Activated CD4-positive, alpha-beta T cell treated with anti-CD3 and anti-CD28 coated beads for 4 hours (primary cell): ENCODE results near the gene NANOS2.
A peak's percentile ranks its signal among the peaks of the same experiment; 100 is the strongest.

Experiments
- DNase-seq, 2 donors: peaks; one replicate each; pipeline ENCODE4 v3.0.0-alpha.2; 2020

Gene NANOS2

DNA sequence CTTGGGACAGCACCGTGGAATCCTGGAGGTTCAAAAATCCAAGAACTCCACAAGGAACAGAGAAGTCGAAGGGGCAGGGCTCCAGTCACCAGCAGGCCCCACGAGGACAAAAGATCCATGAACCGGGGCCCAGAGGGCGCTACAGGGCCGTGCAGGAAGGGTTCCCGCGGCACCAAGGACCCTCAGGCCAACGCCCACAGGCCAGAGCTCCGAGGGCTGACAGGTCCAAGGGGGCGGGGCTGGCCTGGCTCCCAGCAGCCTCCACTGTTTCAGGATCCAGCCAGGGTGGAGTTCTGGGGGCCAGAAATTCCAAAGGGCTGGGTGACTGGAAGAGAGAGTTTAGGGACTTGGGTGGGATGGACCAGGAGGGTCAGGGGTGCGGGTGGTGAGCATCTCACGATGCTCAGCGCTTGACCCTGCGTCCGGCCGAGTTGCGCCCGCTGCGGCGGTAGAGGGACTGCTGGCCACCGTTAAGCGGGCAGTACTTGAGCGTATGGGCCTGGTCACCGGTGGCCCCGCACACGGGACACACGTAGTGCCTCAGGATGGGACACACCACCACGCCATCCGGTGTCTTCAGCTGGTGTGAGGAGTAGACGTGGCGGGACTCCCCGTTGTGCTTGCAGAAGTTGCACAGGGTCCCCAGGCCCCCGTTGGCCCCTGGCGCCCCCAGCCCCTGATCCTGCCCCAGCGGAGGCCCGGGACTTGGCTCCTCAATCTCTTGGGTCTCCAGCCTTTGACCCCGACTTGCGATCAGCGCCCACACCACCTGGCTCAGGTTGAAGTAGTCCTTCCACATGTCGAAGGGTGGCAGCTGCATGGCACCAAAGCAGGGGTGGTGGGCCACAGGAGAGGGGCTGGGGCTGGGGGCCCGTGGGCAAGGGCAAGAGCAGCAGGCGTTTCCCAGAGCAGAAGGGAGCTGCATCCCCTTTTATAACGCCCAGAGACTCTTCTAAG lies at the start of gene NANOS2:
Gene NANOS2 (minus strand): TSS at position 905 of the 957 bp plus-strand sequence. CDS start 85 bp downstream, at position 820.
- no peak for DNase-seq

- no peak for DNase-seq
Observed at GRCh38 chr19:45962021-45962420, 47.4 kb upstream of the NANOS2 start.

- no peak for DNase-seq
Observed at GRCh38 chr19:45960595-45961235, 46.1 kb upstream of the NANOS2 start.

DNA sequence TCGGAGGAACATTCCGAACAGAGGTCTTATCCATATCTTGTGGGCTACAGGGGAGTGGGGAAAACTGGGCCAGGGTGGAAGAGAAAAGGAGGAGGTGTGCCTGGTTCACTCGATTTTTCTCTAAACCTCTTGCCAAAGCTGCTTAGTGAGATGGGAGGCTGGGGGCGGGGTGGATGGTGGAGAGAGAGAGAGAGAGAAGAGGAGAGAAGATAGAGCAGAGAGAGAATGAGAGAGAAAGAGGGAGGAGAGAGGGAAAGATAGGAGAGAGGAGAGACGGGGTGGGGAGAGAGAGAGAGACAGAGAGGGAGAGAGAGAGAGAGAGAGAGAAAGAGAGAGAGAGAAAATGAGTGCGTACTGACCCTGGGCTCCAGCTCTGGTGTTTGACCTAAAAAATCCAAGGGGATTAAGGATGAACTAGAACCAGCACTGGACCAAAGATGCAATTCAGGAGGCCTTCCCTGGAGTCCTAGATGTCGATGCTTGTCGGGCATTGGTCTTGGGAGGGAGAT lies 45.0 kb upstream of the NANOS2 start:
- DNase-seq: no peak

DNA sequence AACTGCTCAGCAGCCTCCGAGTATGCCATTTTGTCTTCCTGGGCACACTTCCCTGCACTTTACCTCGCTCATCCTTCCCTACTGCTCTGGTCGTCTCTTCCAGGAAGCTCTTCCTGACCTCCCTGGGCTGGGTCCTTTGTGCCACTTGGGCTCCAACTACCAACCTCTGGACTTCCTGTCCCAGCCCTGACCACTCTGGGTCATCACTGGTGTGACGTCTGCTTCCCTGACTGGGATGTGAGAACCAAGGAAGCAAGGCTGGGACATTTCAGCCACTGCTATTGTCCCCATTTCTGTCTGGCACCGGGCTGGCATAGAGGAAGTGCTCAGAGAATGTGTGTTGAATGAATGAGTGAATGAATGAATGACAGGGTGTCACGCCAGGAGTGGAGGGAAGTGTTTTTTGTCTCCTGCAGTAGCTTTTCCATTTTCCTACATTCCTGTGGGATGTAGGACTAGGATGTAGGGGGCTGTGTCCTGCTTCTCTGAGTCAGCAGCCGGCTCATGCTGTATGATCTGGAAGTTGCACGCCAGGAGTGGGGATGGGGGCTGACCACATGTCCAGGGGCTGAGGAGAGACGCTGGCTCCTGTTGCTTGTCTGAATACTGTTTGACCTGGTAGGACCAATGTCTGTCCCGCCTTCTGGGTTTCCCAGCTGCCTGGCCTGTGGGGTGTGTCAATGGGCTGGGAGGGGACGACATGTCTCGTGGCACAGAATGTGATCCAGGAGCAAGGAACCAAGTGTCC lies 44.4 kb upstream of the NANOS2 start:
- no peak for DNase-seq

DNA sequence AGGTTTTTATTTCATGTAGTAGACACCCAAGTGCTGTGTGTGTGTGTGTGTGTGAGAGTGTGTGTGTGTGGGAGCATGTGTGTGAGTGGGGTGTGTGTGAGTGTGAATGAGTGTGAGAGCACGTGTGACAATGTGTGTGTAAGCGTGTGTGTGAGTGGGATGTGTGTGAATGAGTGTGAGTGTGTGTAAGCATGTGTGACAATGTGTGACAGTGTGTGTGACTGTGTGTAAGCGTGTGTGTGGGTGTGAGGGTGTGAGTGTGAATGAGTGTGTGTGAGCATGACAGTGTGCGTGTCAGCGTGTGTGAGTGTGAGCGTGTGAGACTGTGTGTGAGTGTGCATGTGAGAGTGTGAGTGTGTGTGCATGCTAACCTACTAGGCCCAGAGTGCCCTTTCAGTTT lies 43.7 kb upstream of the NANOS2 start:
- DNase-seq: no peak

DNA sequence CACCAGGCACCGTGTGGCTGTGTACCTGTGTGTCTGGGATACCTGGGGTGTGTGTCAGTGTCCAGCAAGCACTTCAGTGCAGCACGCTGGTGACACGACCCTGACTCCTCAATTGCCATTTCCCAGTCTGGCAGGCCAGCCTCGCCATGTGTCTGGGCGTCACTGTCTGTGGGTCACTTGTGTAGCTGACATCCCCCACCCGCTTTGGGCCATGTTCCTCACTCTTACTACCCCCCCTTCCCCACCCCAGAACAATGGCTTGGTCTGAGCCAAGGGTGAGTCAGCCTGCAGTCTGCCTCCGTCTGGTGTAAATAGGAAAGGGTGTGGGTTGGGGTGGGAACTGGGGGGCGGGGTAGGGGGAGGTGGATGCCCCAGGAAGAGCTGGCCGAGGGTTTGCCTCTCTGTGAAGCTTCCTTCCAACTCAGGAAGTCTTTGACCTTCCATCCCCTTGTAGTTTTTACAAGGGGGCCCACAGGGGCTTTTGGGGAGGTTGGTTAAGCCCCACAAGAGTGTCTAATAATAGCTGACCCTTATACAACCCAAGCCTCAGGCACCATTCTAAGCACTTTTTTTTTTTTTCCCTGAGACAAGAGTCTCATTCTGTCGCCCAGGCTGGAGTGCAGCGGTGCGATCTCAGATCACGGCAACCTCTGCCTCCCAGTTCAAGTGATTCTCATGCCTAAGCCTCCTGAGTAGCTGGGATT lies 41.5 kb upstream of the NANOS2 start:
- DNase-seq: no peak

DNA sequence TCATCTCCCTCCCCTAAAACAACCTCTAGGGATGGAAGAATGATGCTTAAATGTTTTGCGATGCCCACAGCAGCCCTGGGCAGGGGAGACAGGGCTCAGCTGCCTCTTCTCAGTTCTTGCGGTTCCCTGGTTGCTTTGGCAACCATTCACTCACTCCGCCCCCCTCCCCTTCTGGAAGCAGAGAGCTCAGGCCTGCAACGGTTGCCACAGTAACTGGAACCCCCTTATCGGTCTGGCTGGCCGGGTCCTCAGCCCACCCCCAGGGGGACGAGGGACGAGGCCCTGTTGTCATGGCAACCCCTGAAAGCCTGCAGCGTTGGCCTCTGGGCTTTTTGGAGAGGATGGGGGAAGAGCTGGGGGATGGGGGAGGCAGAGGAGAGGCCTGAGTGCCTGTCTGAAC lies 39.6 kb upstream of the NANOS2 start:
- no peak for DNase-seq

DNA sequence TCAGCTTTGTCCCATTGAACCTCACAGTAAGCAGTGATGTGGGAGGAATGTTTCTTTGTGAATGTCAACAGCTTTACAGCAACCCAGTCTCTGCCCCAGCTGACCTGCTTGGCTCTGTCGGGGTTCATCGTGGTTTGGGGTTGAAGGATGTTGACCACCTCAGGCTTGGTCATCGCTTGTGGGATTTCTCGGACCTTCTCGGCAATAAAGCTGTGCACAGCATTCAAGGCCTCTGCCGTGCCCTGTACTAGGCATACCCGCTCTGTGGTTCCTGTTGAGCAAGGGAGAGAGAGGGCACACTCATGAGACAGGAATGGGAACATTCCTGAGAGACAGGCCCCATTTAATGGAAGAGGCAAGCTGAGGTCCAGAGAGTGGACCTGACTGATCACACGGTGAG lies 39.1 kb upstream of the NANOS2 start:
- no peak for DNase-seq

GRCh38 chr19:45952686-45953505 lies 38.3 kb upstream of the NANOS2 start:
- peak; percentile 19 to 30 for DNase-seq

DNA sequence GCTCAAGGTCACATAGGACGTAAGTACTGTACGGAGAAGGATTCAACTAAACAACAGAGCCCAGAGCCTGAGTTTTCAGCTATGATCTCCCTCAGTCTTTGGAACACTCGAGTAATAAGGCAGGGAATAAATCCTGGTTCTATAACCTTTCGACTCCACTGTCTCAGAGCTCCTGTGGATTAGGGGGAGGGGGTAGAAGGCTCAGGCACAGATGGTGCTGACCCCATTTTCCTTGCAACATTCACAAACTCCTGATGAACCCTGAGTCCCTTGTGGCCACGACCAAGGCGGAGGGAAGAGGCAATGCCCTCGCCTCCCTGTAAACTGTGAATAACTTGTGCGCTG lies 37.7 kb upstream of the NANOS2 start:
- no peak for DNase-seq

GRCh38 chr19:45947926-45948325 lies 33.3 kb upstream of the NANOS2 start:
- DNase-seq: no peak

GRCh38 chr19:45940515-45940805 lies 25.9 kb upstream of the NANOS2 start:
- DNase-seq: no peak

DNA sequence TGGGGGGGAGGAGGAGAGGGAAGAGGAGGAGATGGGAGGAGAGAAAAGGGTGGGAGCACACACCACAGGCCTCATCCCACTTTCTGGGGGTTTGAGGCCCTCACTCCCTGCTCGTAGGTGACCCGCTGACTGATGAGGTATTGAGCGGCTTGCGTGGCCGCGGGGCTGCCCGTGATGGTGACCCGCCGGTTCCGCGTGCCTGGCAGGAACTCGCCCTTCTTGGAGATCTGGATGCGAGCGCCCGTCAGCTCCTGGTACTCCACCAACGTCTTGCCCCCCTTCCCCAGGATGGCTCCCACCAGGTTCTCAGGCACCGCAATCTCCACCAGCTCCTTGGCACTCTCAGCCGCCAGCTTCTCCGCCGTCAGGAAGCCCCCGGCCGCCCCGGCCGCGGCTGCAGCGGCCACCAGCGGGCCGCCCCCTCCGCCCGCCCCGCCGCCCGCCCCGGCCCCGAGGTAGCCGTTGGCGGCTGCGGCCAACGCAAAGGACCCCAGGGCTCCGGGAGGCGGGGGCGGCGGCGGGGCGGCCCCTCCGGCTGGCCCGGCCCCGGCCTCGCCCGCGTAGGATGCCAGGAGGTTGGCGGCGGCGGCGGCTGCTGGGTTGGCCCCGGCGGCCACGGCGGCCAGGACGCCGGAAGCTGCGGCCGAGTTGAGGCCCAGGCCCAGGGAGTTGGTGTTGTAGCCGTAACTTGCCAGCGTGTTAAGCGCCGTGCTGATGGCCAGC lies 25.4 kb upstream of the NANOS2 start:
- no peak for DNase-seq

GRCh38 chr19:45938733-45939319 lies 24.2 kb upstream of the NANOS2 start:
- DNase-seq: no peak

DNA sequence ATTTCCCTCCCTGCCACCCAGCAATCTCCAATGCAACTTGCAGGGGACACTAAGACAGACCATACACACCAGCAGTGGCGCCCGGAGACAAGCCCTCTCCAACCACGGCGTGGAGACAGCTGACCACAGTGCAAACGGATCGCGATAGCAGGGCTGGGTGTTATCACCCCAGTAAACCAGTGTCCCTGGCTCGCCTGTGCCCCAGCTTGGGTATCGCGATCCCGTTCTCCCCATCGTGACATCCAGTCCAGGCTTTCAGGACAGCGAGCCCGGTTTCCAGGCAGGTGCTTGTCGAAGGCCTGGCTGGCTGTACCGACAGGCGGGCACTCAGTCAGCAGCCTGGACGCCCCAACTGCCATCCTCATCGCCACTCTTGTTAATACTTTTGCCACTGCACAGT lies 20.7 kb upstream of the NANOS2 start:
- DNase-seq: no peak

- DNase-seq: no peak
Observed at GRCh38 chr19:45934551-45935230, 20.1 kb upstream of the NANOS2 start.

DNA sequence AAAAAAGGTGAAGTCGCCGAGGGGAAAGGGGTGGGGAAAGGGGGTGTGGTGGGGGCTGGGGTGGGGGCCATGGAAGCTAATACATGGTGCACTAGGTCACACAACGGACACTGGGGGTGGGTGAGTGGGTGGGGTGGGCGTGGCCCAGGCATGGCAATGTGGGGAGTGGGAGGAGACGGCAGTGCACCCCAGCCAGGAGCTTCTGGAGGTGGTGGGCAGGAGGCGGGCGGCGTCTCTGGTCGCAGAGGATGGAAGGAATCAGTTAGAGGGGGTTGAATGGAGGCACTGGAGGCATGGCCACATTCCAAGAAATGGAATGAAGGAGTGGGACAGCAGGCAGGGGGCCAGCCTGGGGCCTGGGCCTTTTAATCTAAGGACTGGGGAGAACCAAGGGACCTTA lies 19.2 kb upstream of the NANOS2 start:
- no peak for DNase-seq

- no peak for DNase-seq
Observed at GRCh38 chr19:45931055-45931454, 16.5 kb upstream of the NANOS2 start.

GRCh38 chr19:45929247-45929646 lies 14.7 kb upstream of the NANOS2 start:
- no peak for DNase-seq
